HepG2 (cell line): ENCODE measurements around the gene KISS1R. TPM values are rescaled to one million over a fixed set of nuclear protein-coding genes. Genes with fewer than 3 reads are reported as not detected.

ENCODE experiments used
- ATRX ChIP-seq: sonication (generic); formaldehyde crosslinking; IDR thresholded peaks from 2 replicates; pipeline ENCODE4 v1.4.0; 2020; ENCODE audit warnings: missing genetic modification reagents, borderline replicate concordance
- CBX2 ChIP-seq, 2 experiments: fragments of 200-600 bp in 1 of 2; sonication (generic); formaldehyde crosslinking in 1 of 2; IDR thresholded peaks; 2 replicates each; pipeline versions ENCODE4 v1.7.0 to v1.8.1; 2018 to 2022; ENCODE audit warnings: low read depth in 2 of 2, low read length in 1 of 2, mild to moderate bottlenecking in 1 of 2, missing genetic modification reagents in 1 of 2
- ELF1 ChIP-seq: sonication (generic); formaldehyde crosslinking; IDR thresholded peaks from 2 replicates; pipeline ENCODE4 v1.4.0; 2020; ENCODE audit warnings: missing genetic modification reagents
- GFI1 ChIP-seq: sonication (generic); formaldehyde crosslinking; IDR thresholded peaks from 2 replicates; pipeline ENCODE4 v1.5.0; 2020; ENCODE audit warnings: missing genetic modification reagents, mild to moderate bottlenecking, borderline replicate concordance
- HNRNPUL1 ChIP-seq: fragments of 200-400 bp; formaldehyde crosslinking; IDR thresholded peaks from 2 replicates; pipeline ENCODE4 v1.6.1; 2017; ENCODE audit warnings: low read depth, mild to moderate bottlenecking, low read length, moderate library complexity
- KAT8 ChIP-seq: IDR thresholded peaks from 2 replicates; pipeline ENCODE4 v1.6.1; 2016; ENCODE audit warnings: missing genetic modification reagents, missing compliant biosample characterization
- MYC ChIP-seq: sonication (generic); formaldehyde crosslinking; IDR thresholded peaks from 2 replicates; pipeline ENCODE4 v1.9.0; 2021; ENCODE audit warnings: missing genetic modification reagents, borderline replicate concordance
- PHF8 ChIP-seq: sonication (generic); formaldehyde crosslinking; IDR thresholded peaks from 2 replicates; pipeline ENCODE4 v1.5.0; 2020; ENCODE audit warnings: missing genetic modification reagents
- SKI ChIP-seq: fragments of 450-650 bp; IDR thresholded peaks from one replicate; pipeline ENCODE4 v1.6.1; 2018; ENCODE audit warnings: mild to moderate bottlenecking; ENCODE audit not compliant: partially characterized antibody
- SMARCC2 ChIP-seq: fragments of 450-650 bp; IDR thresholded peaks from 2 replicates; pipeline ENCODE4 v1.6.1; 2017; ENCODE audit warnings: antibody characterized with exemption, mild to moderate bottlenecking
- TEAD2 ChIP-seq: sonication (generic); formaldehyde crosslinking; IDR thresholded peaks from 2 replicates; pipeline ENCODE4 v1.9.0; 2021; ENCODE audit warnings: missing genetic modification reagents
- ZNF101 ChIP-seq: sonication (generic); formaldehyde crosslinking; IDR thresholded peaks from 2 replicates; pipeline ENCODE4 v1.4.0; 2020; ENCODE audit warnings: mild to moderate bottlenecking, low read depth, missing genetic modification reagents, borderline replicate concordance
- ZNF256 ChIP-seq: sonication (generic); formaldehyde crosslinking; conservative IDR thresholded peaks from 2 replicates; pipeline ENCODE4 v1.4.0; 2020; ENCODE audit warnings: missing genetic modification reagents
- ZNF3 ChIP-seq: IDR thresholded peaks from 2 replicates; pipeline ENCODE4 v1.7.0; 2017; ENCODE audit warnings: inconsistent platforms
- ZNF678 ChIP-seq: sonication (generic); formaldehyde crosslinking; IDR thresholded peaks from 2 replicates; pipeline ENCODE4 v1.4.0; 2020; ENCODE audit warnings: mild to moderate bottlenecking, missing genetic modification reagents
- ZNF782 ChIP-seq: sonication (generic); formaldehyde crosslinking; IDR thresholded peaks from 2 replicates; pipeline ENCODE4 v1.4.0; 2020; ENCODE audit warnings: missing genetic modification reagents, mild to moderate bottlenecking, borderline replicate concordance
- ZZZ3 ChIP-seq: sonication (generic); formaldehyde crosslinking; IDR thresholded peaks from 2 replicates; pipeline ENCODE4 v1.4.0; 2020; ENCODE audit warnings: missing genetic modification reagents, mild to moderate bottlenecking, borderline replicate concordance
- polyA plus RNA-seq, 8 experiments: library from polyadenylated mRNA; depleted of rRNA in 3 of 8; stranded (reverse) in 7 of 8; unstranded in 1 of 8; fragments of >200 nt; fragmentation: Illumina TruSeq in 4 of 8; extraction: Trizol in 4 of 8; gene quantifications; 2 replicates each; pipeline versions ENCODE4 v1.2.1 to v1.2.3, GENCODE V29; 2011 to 2016; ENCODE audit warnings: low read depth in 4 of 8, missing spikeins in 1 of 8, mixed read lengths in 1 of 8; ENCODE audit not compliant: insufficient read depth in 1 of 8
- total RNA-seq, 5 experiments: library from RNA; depleted of rRNA; stranded (reverse); fragments of >200 nt; fragmentation: Illumina TruSeq; extraction: Trizol; gene quantifications; 2 replicates each; pipeline ENCODE4 v1.2.3, GENCODE V29; 2016; ENCODE audit warnings: low read depth in 1 of 5
- TF ChIP-seq, protein P1 (sequence below): sonication (generic); formaldehyde crosslinking; IDR thresholded peaks from 2 replicates; pipeline ENCODE4 v1.4.0; 2020; ENCODE audit warnings: missing genetic modification reagents, borderline replicate concordance
- TF ChIP-seq, protein P2 (sequence below): sonication (generic); formaldehyde crosslinking; IDR thresholded peaks from 2 replicates; pipeline ENCODE4 v1.9.0; 2022; ENCODE audit warnings: low read depth, missing genetic modification reagents
- TF ChIP-seq, protein P3 (sequence below): sonication (generic); formaldehyde crosslinking; IDR thresholded peaks from 2 replicates; pipeline ENCODE4 v1.9.0; 2021; ENCODE audit warnings: missing genetic modification reagents, mild to moderate bottlenecking, borderline replicate concordance
- TF ChIP-seq, protein P4 (sequence below): IDR thresholded peaks from 2 replicates; pipeline ENCODE4 v1.6.1; 2016; ENCODE audit warnings: missing compliant biosample characterization, missing genetic modification reagents, borderline replicate concordance

KISS1R gene
- total and polyA plus RNA-seq, 2 of the 13 experiments (the other 11 are each of a cell fraction or from before 2014, with no cell fraction given), result 1.1 to 10.2 TPM

DNA sequence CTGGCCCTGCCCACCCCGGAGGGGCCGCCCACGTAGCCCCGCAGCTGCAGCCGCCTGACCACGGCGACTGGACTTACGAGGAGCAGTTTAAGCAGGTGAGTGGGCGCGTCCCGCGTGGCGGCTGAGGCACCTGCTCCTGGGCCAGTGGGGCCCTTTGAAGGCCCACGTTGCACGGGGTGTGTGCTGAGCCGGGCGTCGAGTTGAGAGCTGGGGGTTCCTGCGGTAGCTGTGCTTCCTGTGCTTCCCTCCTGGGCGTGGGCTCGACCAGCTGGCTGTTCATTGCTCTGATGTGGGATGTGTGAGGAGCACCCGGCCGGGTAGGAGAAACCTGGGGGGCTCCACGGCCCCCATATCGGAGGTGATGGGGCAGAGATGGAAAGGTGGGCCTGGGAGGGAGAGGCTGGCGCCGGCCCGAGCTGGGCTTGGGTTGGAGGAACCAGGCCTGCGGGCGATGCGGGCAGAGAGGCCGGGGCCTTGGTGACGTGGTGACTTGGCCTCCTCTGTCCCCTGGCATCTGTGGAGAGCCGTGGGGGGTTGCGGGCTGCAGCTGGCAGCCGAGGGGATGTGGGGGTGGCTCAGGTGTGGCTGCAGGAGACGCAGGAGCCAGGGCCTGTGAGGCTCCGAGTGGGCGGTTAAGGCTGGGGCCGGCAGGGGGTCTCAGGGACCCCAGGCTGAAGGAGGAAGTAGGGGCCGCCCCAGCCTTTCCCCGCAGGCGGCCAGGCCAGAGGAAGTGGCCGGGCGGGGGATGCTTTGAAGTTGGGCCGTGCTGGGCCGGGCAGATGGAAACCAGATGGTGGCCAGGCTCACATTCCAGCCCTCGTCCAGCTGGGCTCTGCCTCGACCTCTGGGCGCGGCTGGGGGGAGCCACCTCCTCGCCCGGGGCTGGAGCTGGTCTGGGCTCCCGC is 15.8 kb downstream of the KISS1R start (continued):
- TF ChIP-seq, protein P1, sequence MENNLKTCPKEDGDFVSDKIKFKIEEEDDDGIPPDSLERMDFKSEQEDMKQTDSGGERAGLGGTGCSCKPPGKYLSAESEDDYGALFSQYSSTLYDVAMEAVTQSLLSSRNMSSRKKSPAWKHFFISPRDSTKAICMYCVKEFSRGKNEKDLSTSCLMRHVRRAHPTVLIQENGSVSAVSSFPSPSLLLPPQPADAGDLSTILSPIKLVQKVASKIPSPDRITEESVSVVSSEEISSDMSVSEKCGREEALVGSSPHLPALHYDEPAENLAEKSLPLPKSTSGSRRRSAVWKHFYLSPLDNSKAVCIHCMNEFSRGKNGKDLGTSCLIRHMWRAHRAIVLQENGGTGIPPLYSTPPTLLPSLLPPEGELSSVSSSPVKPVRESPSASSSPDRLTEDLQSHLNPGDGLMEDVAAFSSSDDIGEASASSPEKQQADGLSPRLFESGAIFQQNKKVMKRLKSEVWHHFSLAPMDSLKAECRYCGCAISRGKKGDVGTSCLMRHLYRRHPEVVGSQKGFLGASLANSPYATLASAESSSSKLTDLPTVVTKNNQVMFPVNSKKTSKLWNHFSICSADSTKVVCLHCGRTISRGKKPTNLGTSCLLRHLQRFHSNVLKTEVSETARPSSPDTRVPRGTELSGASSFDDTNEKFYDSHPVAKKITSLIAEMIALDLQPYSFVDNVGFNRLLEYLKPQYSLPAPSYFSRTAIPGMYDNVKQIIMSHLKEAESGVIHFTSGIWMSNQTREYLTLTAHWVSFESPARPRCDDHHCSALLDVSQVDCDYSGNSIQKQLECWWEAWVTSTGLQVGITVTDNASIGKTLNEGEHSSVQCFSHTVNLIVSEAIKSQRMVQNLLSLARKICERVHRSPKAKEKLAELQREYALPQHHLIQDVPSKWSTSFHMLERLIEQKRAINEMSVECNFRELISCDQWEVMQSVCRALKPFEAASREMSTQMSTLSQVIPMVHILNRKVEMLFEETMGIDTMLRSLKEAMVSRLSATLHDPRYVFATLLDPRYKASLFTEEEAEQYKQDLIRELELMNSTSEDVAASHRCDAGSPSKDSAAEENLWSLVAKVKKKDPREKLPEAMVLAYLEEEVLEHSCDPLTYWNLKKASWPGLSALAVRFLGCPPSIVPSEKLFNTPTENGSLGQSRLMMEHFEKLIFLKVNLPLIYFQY, result peak; percentile 23; the same call in 1 of the 2 replicates
- TF ChIP-seq ZNF678, result no peak
- TF ChIP-seq ZNF256 (CRISPR knock-in tag), result no peak
- no peak for TF ChIP-seq ZZZ3 (CRISPR knock-in tag)
- TF ChIP-seq, protein P2, sequence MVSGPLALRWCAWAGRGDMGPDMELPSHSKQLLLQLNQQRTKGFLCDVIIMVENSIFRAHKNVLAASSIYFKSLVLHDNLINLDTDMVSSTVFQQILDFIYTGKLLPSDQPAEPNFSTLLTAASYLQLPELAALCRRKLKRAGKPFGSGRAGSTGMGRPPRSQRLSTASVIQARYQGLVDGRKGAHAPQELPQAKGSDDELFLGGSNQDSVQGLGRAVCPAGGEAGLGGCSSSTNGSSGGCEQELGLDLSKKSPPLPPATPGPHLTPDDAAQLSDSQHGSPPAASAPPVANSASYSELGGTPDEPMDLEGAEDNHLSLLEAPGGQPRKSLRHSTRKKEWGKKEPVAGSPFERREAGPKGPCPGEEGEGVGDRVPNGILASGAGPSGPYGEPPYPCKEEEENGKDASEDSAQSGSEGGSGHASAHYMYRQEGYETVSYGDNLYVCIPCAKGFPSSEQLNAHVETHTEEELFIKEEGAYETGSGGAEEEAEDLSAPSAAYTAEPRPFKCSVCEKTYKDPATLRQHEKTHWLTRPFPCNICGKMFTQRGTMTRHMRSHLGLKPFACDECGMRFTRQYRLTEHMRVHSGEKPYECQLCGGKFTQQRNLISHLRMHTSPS (CRISPR knock-in tag), result no peak
- no peak for TF ChIP-seq HNRNPUL1
- TF ChIP-seq ATRX (CRISPR knock-in tag), result no peak
- TF ChIP-seq, protein P3, sequence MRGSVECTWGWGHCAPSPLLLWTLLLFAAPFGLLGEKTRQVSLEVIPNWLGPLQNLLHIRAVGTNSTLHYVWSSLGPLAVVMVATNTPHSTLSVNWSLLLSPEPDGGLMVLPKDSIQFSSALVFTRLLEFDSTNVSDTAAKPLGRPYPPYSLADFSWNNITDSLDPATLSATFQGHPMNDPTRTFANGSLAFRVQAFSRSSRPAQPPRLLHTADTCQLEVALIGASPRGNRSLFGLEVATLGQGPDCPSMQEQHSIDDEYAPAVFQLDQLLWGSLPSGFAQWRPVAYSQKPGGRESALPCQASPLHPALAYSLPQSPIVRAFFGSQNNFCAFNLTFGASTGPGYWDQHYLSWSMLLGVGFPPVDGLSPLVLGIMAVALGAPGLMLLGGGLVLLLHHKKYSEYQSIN (CRISPR knock-in tag), result no peak
- no peak for TF ChIP-seq KAT8
- TF ChIP-seq ELF1 (CRISPR knock-in tag), result no peak
- TF ChIP-seq, protein P4, sequence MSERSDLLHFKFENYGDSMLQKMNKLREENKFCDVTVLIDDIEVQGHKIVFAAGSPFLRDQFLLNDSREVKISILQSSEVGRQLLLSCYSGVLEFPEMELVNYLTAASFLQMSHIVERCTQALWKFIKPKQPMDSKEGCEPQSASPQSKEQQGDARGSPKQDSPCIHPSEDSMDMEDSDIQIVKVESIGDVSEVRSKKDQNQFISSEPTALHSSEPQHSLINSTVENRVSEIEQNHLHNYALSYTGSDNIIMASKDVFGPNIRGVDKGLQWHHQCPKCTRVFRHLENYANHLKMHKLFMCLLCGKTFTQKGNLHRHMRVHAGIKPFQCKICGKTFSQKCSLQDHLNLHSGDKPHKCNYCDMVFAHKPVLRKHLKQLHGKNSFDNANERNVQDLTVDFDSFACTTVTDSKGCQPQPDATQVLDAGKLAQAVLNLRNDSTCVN, result no peak
- peak; percentile 27; the same call in 1 of the 2 replicates for TF ChIP-seq MYC
- TF ChIP-seq ZNF101 (CRISPR knock-in tag), result no peak
- TF ChIP-seq ZNF782 (CRISPR knock-in tag), result no peak
- no peak for TF ChIP-seq SKI
- TF ChIP-seq PHF8 (CRISPR knock-in tag), result 0 out of 2 replicates have a peak, but pooled peaks have one; percentile 29
- no peak for TF ChIP-seq CBX2 (IDR thresholded peaks at IDR 0.05; ENCODE audit: low read depth, low read length)
- no peak for TF ChIP-seq CBX2 (CRISPR knock-in tag; IDR thresholded peaks at IDR 0.05; ENCODE audit: low read depth)
- TF ChIP-seq SMARCC2, result no peak
- no peak for TF ChIP-seq GFI1
- TF ChIP-seq ZNF3, result no peak
- TF ChIP-seq TEAD2 (CRISPR knock-in tag), result no peak
